GM18517 (cell line): ENCODE data around the gene C5orf46.
"Not testable (repeated sequence)": the region's sequence is repeated elsewhere in the genome, so short reads cannot be mapped to it uniquely, and the experiment has no call there.

Experiments
- ATAC-seq: cut with Tn5 transposase; IDR thresholded peaks from one replicate; pipeline ENCODE4 v1.9.1; 2021; ENCODE audit warnings: mild to moderate bottlenecking, moderate library complexity; ENCODE audit not compliant: unreplicated experiment

C5orf46 gene

DNA sequence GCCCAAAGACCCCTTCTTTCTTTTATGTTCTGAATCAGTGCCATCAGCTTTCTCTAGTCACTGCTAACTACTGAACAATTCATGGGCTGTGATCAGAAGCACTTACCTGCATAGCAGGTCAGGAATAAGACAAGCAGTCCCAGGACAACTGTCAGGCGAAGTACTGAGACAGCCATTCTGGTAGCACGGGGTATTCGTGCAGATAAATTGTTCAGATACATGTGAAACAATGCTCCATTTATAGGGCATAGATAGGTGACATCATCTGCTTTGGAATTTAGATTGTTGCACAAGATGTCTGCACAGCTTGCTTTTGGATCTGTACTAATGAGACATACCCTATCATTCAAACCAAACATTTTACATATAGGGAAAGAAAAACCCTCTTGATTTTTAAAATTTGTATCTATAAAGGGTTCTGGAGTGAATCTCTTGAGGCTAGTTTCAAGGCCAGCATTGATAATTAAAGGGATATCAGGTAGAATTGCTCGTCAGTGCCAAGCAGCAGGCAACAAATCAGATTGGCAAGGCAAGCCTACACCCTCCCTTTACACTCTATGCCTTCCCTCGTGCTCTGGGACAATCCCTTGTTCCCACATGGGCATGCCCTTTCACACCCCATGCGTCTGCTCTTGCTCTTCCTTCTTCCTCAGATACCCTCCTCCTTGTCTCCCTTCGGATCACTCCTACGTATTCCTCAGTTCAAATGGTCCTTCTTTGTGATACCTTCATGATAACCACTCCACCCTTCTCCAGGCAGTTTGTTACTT lies at the start of gene C5orf46:
Gene C5orf46 (minus strand): TSS at position 213 of the 770 bp plus-strand sequence. CDS start 37 bp downstream, at position 176.
- no peak for ATAC-seq

DNA sequence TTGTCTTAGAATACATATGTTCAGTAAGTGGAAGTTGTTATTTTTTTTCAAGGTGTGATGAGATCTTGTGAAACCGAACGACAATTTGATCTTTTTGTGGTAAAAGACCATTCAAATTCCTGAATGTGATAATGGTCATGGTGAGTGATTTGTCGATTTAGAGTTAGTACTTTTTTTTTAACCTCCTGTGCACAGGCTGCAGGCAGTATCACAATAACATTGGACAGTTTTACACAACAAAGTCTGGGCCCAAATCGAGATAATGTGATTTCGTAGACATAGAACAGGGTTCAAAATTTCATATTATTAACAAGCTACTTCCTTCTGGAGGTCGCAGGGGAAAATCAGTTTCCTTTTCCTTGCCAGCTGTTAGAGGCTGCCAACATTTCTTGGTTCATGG lies 48.6 kb upstream of the C5orf46 start:
- ATAC-seq = no peak

DNA sequence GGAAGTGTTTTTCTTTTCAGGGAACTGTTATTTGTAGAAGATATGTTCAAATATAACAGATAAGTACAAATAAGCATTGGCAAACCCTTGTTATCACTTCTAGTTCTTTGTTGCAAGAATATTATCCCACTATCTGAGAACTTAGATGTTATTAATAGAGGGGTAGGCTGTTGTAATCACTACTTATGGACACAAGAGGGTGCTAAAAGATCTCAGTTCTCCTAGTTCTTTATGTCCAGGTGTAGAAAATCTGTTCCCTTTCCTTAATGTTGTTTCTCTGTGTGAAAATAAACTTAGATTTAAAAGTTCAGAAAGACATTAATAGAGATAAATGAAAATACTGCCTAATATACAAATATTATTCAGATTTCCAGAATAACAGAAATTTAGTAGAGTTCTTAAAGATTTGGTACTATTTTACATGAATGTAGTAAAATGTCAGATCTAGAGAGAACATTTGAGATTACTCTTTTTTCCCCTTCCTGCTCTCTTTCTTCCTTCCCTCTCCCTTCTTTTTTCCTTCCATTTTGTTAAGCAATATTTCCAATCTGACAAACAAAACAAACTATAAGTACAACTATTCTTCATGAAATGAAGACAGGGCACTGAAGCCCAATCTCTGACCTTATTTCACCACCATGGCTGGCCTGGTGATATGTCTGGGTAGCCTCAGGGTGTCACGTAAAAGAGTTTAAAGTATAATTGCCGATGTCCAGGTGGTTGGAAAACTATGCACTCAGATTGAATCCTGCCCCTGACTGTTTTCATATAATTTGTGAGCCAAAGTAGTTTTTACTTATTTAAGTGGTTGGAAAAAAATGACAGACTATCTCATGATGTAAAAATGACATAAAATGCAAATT lies 43.6 kb upstream of the C5orf46 start:
- ATAC-seq = peak; percentile 84

DNA sequence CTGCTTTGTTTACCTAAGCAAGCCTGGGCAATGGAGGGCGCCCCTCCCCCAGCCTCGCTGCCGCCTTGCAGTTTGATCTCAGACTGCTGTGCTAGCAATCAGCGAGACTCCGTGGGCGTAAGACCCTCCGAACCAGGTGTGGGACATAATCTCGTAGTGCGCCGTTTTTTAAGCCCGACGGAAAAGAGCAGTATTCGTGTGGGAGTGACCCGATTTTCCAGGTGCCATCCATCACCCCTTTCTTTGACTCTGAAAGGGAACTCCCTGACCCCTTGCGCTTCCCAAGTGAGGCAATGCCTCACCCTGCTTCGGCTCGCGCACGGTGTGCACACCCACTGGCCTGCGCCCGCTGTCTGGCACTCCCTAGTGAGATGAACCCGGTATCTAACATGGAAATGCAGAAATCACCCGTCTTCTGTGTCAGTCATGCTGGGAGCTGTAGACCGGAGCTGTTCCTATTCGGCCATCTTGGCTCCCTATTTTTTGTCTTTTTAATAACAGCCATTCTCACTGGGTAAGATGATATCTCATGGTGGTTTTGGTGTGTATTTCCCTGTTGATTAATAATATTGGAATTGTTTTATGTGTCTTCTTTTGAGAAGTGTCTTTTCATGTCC lies 40.4 kb upstream of the C5orf46 start:
- ATAC-seq = not testable (repeated sequence)

DNA sequence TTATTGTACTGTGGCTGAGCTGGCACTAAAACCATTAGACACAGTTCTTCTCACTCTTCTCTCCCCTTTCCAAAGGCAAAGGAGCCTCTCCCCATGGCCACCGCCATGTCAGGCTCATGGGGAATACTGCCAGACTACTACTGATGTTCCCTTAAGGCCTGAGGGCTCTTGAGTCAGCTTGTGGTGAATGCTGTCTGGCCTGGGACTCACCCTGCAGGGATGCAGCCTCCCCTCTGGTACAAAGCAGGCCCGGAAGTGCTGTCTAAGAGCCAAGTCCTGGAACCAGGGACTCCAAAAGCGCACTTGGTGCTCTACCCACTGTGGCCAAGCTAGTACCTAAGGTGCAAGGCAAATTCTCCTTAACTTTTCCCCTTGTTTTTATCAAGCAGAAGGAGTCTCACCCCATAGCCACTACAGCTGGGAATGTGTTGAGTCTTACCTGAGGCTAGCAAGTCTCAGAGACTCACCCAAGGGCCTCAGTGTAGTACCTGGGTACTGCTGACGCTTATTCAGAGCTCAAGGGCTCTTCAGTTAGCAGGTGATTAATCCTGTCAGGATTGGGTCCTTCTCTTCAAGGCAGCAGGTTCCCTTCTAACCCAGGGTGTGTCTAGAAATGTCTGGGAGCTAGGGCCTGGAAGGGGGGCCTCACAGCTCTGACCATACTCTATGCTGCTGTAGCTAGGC lies 33.2 kb upstream of the C5orf46 start:
- ATAC-seq = no peak

DNA sequence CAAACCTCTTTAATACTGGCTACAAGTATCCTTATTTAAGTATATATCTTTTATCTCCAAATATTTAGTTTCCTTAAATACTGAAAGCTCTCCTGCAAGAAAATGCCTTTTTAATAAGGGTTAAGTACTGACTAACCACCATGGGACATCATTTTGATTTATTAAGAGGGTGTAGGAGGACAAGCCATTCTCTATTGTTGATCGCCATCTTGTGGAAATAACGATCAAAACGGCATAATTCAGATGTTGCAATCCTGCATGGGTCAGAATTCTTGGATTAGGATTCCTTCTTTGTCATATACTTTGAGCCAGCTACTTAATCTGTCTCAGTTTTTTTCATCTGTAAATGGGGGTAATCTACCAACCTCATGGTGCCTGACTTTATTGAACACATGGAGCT lies 28.7 kb upstream of the C5orf46 start:
- ATAC-seq = no peak

DNA sequence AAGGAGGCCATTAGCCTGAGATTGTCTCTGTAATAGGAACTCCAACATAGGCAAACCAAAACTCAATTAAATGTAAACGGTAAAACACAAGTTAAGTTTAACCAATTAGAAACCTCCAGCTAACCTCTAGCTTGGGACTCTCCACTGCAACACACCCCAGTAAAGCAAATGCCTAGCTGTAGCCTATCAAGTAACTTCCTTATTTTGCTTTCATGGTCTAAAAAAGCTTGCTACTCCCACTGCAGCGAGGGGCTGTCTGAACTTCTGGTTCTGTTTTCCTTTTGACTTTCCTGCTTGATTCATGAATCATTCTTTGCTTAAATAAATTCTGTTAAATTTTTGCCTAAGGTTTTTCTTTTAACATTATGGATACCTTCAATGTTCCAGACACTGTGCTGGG lies 24.4 kb upstream of the C5orf46 start:
- peak; percentile 77 for ATAC-seq

DNA sequence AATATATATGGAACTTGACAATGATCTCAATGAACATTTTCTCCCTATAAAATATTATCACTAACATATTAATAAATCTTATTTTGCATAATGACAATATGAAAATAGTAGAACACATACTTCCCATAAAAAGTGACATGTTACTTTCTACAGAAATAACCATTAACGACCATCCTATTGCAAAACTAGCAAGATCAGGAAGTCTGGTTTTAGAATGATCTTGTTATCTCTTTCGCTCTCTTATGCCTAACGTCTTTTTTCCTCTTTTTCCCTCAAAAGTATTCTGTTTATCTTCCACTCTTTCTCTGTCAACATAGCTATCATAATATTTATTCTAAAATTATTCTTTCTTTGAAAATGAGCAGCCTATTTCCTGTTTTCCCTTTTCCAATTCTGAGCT lies 21.6 kb upstream of the C5orf46 start:
- no peak for ATAC-seq

DNA sequence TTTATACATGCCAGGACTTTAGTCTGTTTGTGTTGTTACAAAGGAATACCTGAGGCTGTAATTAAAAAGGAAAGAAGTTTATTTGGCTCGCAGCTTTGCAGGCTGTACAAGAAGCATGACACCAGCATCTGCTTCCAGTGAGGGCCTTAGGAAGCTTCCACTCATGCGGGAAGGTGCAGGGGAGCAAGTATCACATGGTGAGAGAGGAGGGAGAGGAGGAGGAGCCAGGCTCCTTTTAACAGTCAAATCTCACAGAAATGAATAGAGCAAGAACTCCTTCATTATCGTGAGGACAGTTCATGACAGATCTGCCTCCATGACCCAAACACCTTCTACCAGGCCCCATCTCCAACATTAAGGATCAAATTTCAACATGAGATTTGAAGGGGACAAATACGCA lies 18.7 kb upstream of the C5orf46 start:
- ATAC-seq = no peak

DNA sequence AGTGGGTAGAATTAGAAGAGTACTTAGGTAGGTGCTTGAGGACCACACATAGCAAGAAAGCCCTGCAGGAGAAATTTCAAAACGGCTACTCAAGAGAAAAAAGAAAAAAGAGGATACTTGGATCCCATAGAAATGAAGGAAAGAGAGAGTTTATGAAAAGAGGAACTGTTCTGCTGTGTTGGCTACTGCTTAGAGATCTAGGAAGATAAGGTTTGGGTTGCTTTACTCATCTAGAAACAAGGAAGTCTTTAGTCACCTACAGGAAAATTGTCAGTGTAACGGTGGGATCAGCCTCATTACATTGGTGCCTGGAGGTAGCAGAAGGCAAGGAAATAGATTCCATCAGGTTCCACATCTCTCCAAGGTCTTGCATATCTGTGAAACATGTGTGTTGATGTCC lies 14.8 kb upstream of the C5orf46 start:
- ATAC-seq = no peak

DNA sequence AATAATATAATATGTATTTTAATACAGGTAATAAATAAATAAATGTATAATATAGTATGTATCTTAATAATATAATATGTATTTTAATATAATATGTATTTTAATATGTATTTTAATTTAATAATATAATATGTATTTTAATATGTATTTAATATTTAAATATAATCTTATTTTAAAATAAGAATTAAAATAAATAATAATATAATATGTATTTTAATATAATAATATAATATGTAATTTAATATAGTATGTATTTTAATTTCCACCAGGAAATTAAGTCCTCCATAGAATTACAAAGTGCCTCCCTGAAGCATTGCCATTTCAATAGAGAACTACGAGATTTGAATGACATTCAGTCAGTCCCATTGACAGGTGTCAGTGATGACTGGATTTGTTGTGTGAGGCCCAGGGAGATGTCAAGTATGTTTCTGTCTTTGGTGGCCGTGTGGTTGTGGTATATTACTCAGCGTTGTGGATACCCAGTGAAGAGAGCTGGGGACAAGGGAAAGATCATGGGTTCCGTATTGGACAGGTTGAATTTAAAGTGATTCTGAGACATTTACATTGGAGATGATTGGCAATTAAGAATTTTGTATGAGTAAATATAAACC lies 14.2 kb upstream of the C5orf46 start:
- ATAC-seq = no peak

DNA sequence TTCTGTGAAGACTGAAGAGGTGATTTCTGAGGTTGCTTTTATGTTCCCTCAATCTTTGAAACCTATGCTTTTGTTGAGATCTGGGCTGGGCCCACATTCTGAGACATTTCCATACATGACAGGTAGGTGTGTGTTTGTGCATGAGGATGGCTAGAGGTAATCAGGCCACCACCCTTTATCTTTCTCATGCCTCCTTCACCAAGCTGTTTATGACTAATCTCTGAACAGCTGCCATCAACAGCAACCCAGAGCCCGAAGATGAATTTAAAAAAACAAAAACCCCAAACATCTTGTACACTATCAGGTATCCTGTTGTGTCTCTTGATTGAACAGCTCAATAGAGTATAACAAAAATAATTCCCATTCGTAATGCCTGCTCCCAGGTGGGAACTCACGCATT lies 12.6 kb upstream of the C5orf46 start:
- ATAC-seq = no peak

DNA sequence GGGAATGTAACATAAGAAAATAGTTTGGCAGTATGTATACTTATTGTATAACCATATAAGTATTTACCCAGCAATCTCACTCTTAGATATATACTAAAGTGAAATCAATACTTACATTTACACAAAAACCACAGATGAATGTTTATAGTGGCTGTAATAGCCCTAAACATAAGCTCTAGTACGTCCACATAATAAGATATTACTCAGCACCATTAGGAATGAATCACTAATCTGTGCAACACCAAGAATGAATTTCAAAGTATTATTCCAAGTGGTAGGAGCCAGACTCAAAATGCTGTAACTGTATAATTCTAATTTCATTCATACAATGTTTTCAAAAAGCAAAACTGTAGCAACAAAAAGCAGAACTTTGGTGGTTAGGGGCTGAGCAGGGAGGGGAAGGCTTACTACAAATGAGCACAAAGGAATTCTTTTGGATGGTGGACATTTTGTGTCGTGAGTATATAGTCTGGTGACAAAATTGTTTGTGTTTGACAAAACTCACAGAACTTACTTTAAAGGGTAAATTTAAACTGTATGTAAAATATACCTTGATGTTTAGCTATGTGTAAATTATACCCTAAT lies 11.9 kb upstream of the C5orf46 start:
- no peak for ATAC-seq

DNA sequence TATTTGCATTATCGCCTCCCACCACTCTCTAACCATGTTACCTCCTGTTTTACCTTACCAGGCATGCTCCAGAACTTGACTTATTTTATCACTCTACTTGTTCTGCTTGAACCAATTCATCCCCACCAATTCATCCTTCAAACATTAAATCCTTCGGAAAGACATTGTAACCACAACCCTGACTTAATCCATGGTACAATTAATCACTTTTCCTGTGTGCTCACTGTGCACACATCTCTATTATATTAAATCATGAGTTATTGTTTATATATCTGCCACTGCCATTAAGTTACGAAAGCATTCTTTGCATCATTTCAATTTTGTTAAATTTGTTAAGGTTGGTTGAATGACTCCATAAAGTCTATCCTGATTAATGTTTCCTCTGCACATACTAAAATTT lies 7.4 kb upstream of the C5orf46 start:
- ATAC-seq = no peak

DNA sequence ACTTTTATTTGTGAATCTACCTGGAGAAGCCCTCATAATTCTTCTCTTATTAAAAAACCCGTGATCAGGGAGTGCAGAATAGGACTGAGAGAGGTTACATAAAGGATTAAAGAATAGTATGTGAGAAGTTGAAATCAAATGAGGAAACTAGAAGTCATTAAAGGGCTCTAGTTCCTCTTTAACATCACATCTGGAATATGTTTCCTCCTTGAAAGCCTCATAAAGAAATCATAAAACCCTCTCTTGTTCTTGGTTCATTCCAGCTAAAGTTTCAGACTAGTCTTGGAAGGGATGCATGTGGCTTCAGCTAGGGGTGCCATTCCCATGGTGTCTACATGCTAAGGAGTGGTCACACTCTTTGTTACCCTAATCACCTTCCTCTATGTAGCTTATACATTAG lies 5.7 kb upstream of the C5orf46 start:
- ATAC-seq = no peak

DNA sequence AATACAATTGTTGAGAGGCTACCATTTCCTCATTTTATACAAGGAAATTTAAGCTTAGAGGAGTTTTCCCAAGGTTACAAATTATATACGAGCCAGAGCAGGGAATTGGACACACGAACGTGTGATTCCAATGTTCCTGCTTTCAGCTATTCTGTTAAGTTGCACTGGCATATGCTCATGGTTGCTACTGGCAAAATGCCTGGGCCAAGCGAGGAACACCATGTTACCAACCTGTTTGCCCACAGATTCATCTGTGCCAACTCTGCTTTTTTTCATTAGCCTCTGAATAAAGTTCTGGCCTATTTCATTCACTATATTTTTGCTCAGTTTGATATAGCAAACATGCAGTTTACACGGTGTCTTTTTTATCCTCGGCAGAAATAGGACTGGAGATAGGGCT lies 5.1 kb upstream of the C5orf46 start:
- no peak for ATAC-seq

DNA sequence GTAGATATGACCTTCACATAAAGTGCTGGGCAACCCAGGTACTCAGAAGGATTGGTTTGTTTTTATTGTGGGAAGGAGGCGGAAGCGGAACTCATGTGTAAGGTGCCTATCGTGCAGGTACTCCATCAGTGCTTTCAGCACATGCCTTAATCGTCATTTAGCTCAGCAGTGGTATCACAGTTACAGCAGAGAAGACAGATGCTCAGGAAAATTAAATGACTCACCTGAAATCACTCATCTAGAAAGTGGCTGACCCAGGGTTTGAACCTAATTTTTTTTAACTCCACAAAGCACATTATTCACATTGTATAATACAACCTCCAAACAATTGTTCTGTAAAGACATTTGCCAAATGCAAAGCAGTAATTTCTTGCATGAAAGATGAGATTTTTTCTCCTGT lies 2.2 kb downstream of the C5orf46 start:
- ATAC-seq = no peak

DNA sequence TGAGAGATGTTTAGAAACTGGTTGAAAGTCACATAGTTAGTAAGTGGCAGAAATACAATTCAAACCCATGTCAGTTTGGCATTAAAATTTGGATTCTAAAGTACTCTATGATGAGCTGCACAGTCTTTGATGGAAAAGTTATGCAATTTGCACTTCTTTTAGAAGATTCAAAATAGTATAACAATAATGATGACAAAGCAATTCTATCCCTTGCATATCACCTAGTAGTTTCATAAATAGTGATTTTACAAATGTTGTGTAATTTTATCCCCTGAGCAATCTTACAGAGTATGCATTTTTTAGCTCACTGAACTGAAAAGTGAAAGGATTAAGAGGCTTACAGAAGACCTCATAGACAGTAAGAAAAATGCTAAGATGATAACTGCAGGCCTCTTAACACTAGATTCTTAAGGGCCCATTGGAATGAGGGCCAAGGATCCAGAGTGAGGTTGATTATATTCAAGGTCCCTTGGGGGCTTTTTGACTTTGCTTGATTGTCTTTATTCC lies 3.7 kb downstream of the C5orf46 start:
- no peak for ATAC-seq

DNA sequence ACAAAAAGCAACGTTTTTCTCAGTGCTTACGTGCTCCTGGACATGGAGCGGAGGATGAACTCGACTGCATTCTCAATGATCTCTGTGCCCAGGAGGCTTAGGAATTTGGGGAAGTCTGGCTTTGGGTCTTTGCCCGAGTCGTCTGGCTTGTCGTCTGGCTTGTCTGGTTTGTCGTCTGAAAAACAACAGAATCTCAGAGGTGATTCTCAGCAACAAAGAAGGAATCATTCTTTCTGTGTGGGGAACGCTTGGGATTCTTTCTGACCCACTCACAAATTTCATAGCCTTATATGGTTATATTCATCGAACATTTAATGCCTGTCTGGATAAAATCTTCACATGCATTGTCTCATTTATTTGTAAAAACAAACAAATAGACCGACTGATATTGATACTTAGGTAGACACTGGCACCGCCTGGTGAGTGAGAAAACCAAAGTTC lies 4.7 kb downstream of the C5orf46 start:
- no peak for ATAC-seq

DNA sequence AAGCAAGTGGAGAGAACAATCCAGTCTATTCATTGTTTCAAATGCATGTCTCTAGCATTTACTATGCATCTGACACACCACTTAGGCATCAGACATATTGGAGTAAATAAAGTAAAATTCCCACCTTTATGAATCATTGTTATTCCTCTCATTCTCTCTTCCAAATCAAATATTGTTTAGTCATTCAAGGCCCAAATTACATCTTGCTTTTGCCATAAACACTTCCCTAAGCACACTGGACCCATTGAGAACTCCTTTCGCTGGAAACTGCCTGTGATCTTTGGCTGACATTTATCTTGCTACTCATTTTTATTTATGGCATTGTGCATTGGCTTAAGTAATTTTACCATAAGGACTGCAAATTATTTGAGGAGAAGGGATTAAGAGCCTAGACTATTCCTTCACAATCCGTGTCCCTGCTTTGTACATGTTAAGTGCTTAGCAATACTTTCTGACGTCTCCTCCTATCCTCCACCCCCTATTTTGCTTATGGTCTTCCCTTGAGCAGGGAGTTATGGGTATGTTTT lies 7.4 kb downstream of the C5orf46 start:
- no peak for ATAC-seq
